Stimulated activated naive B cell treated with anti-CD40 and anti-IgM and Interleukin-4, amounts not matched to agents 10 μg/mL and 1 μg/mL and 100 μg/mL, for 72 hours (primary cell): ENCODE data around the gene ZSWIM2.
"Not testable (repeated sequence)": the region's sequence is repeated elsewhere in the genome, so short reads cannot be mapped to it uniquely, and the experiment has no call there.

ENCODE experiments used
- ATAC-seq, 2 donors: fragments of 150-1000 bp; cut with Tn5 transposase; replicated peaks; 2 replicates each; pipeline ENCODE4 v1.10.0; 2021; ENCODE audit warnings: moderate library complexity in 1 of 2
- DNase-seq: peaks from one replicate; pipeline ENCODE4 v3.0.0; 2021
- H3K27ac Mint-ChIP-seq: one replicate; pipeline ENCODE4 v1.8.0; 2022; ENCODE audit warnings: mild to moderate bottlenecking, mixed read lengths
- H3K27me3 Mint-ChIP-seq, 2 donors: one replicate each; pipeline ENCODE4 v1.8.0; 2022; ENCODE audit warnings: mixed read lengths in 2 of 2
- H3K36me3 Mint-ChIP-seq, 2 donors: one replicate each; pipeline ENCODE4 v1.8.0; 2022; ENCODE audit warnings: mixed read lengths in 2 of 2, mild to moderate bottlenecking in 1 of 2
- H3K4me1 Mint-ChIP-seq, 2 donors: one replicate each; pipeline ENCODE4 v1.8.0; 2022; ENCODE audit warnings: mixed read lengths in 2 of 2, mild to moderate bottlenecking in 1 of 2
- H3K4me3 Mint-ChIP-seq, 2 donors: one replicate each; pipeline ENCODE4 v1.8.0; 2022; ENCODE audit warnings: mild to moderate bottlenecking in 2 of 2, mixed read lengths in 2 of 2, moderate library complexity in 1 of 2
- H3K9me3 Mint-ChIP-seq, 2 donors: one replicate each; pipeline ENCODE4 v1.8.0; 2022; ENCODE audit warnings: mixed read lengths in 2 of 2, mild to moderate bottlenecking in 1 of 2

The ZSWIM2 gene

GRCh38 chr2:186806591-186806990 is 42.4 kb downstream of the ZSWIM2 start:
- H3K4me1 Mint-ChIP-seq = no peaks in the 10 kb centered on the region
- H3K27me3 Mint-ChIP-seq = no peaks in the 10 kb centered on the region
- no peak for ATAC-seq
- H3K27ac Mint-ChIP-seq = no peak overlapping the region
- no peaks in the 10 kb centered on the region for H3K36me3 Mint-ChIP-seq
- no peak overlapping the region for H3K4me3 Mint-ChIP-seq
- peaks cover 7 to 22% of the 10 kb centered on the region in 2 donors for H3K9me3 Mint-ChIP-seq
- DNase-seq = no peak

- not testable (repeated sequence) for H3K9me3 Mint-ChIP-seq, DNase-seq, H3K36me3 Mint-ChIP-seq, H3K4me3 Mint-ChIP-seq, H3K27me3 Mint-ChIP-seq, H3K27ac Mint-ChIP-seq, H3K4me1 Mint-ChIP-seq, ATAC-seq
These were observed 50.4 kb downstream of the ZSWIM2 start for GRCh38 chr2:186798604-186799003.

GRCh38 chr2:186784930-186785329 is 64.0 kb downstream of the ZSWIM2 start:
- H3K9me3 Mint-ChIP-seq = peaks cover 14 to 18% of the 10 kb centered on the region in 2 donors
- H3K4me1 Mint-ChIP-seq = no peaks in the 10 kb centered on the region

DNA sequence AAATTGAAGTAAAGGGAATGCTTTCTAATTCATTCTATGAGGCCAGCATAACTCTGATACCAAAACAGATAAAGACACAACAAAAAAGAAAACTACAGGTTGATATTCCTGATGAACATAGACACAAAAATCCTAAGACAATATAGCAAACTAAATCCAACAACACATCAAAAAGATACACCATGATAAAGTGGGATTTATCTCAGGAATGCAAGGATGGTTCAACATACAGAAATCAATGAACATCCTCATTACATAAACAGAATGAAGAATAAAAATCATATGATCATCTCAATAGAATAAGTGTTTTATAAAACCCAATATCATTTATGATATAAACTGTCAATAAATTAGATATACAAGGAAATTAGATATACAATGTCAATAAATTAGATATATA is 65.7 kb downstream of the ZSWIM2 start:
- H3K27ac Mint-ChIP-seq = no peak overlapping the region
- ATAC-seq (no peak), DNase-seq (no peak)
- no peaks in the 10 kb centered on the region for H3K4me1 Mint-ChIP-seq
- no peaks in the 10 kb centered on the region for H3K36me3 Mint-ChIP-seq
- no peaks in the 10 kb centered on the region for H3K27me3 Mint-ChIP-seq
- H3K4me3 Mint-ChIP-seq = no peak overlapping the region
- H3K9me3 Mint-ChIP-seq = peaks cover 8 to 18% of the 10 kb centered on the region in 2 donors

More at GRCh38 chr2:186784930-186785329, 64.0 kb downstream of the ZSWIM2 start:
- Mint-ChIP-seq H3K27me3 (no peaks in the 10 kb centered on the region), H3K4me3 (no peak overlapping the region), H3K36me3 (no peaks in the 10 kb centered on the region), H3K27ac (no peak overlapping the region)
- no peak for ATAC-seq
- DNase-seq = no peak

DNA sequence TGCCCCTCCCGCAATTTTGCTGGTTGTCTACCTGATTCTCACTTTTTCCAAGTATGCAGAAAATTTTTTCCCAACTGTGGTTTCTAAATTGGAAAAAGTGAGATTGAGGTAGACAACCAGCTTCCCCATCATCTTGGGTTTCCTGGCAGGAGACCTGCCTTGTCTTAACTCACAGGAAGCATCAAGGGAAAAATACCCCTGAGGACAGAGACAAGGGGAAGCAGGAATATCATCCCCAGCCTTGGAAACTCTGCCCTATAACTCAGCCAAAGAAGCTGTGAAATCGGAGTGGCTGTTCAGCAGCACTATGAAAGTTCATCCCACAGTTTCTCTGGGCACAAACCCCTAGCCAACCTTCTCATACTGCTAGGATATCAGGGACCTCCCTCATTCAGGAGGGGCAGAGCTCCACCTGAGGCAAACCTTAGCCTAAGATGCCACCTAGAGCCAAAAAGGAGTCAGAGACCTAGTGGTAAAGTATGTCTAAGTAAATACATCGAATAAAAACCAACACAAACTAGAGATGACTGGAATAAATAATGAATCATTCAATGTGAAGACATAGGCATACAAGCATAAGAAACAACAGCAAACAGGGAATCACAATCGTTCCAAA is 68.2 kb downstream of the ZSWIM2 start:
- ATAC-seq (peak; percentile 48 to 60), DNase-seq (no peak)
- no peaks in the 10 kb centered on the region for H3K4me1 Mint-ChIP-seq

More for the DNA sequence above, 68.2 kb downstream of the ZSWIM2 start:
- Mint-ChIP-seq H3K27me3 (no peaks in the 10 kb centered on the region), H3K36me3 (no peaks in the 10 kb centered on the region), H3K27ac (no peak overlapping the region), H3K9me3 (peaks cover 4 to 8% of the 10 kb centered on the region in 2 donors), H3K4me3 (no peak overlapping the region)
